Caki2 (cell line): ENCODE measurements around the gene MT1X. TPM values are rescaled to one million over a fixed set of nuclear protein-coding genes. Genes with fewer than 3 reads are reported as not detected.
"Not testable (repeated sequence)": the region's sequence is repeated elsewhere in the genome, so short reads cannot be mapped to it uniquely, and the experiment has no call there.

Experiments
- DNase-seq: peaks from one replicate; pipeline ENCODE4 v3.0.0-alpha.2; 2015; ENCODE audit warnings: low read depth
- in situ Hi-C: cut with HindIII; loops from 2 replicates; pipeline ENCODE4 v1.10.0; 2016; ENCODE audit warnings: low sequenced_read_pairs, low pct_unique_long_range_greater_than_20kb, mixed read lengths
- total RNA-seq: library from RNA; depleted of rRNA; stranded (reverse); fragments of >200 nt; shearing (Covaris generic); gene quantifications from 2 replicates; pipeline ENCODE4 v1.2.3, GENCODE V29; 2014; ENCODE audit warnings: low replicate concordance

MT1X gene
- total RNA-seq, 1 experiment from 2014 or later, result 168 TPM

GRCh38 chr16:56672761-56673536 is 9.3 kb upstream of the MT1X start:
- DNase-seq, result no peak
- in situ Hi-C loops, result no loop called here

GRCh38 chr16:56673921-56674320 is 8.3 kb upstream of the MT1X start:
- DNase-seq, result no peak
- in situ Hi-C loops, result no loop called here

GRCh38 chr16:56674570-56674969 is 7.7 kb upstream of the MT1X start:
- in situ Hi-C loops, DNase-seq: not testable (repeated sequence)

GRCh38 chr16:56675685-56676210 is 6.5 kb upstream of the MT1X start:
- in situ Hi-C loops, result no loop called here
- no peak for DNase-seq

GRCh38 chr16:56677474-56677873 is 4.8 kb upstream of the MT1X start:
- in situ Hi-C loops, result no loop called here
- DNase-seq, result no peak

GRCh38 chr16:56679078-56679730 is 3.1 kb upstream of the MT1X start:
- in situ Hi-C loops, result no loop called here
- DNase-seq, result no peak

GRCh38 chr16:56679818-56680217 is 2.5 kb upstream of the MT1X start:
- DNase-seq, result peak; percentile 68
- in situ Hi-C loops, result no loop called here

- DNase-seq, result no peak
- in situ Hi-C loops, result no loop called here
Measured at GRCh38 chr16:56682703-56683397, 580 bp downstream of the MT1X start.

- DNase-seq, result no peak
- in situ Hi-C loops, result no loop called here
Measured at GRCh38 chr16:56683424-56684172, 1.3 kb downstream of the MT1X start.

GRCh38 chr16:56684256-56684925 is 2.1 kb downstream of the MT1X start:
- no peak for DNase-seq
- in situ Hi-C loops, result no loop called here

- no peak for DNase-seq
- in situ Hi-C loops, result no loop called here
Measured at GRCh38 chr16:56684926-56685590, 2.8 kb downstream of the MT1X start.

- DNase-seq, result no peak
- in situ Hi-C loops, result no loop called here
Measured at GRCh38 chr16:56686758-56687157, 4.5 kb downstream of the MT1X start.

- in situ Hi-C loops, result no loop called here
- DNase-seq, result no peak
Measured at GRCh38 chr16:56688762-56689161, 6.5 kb downstream of the MT1X start.

GRCh38 chr16:56689171-56689570 is 6.9 kb downstream of the MT1X start:
- no peak for DNase-seq
- in situ Hi-C loops, result no loop called here

GRCh38 chr16:56690420-56691122 is 8.3 kb downstream of the MT1X start:
- in situ Hi-C loops, result no loop called here
- DNase-seq, result no peak

GRCh38 chr16:56691885-56692284 is 9.6 kb downstream of the MT1X start:
- in situ Hi-C loops, result no loop called here
- peak; percentile 96 for DNase-seq

GRCh38 chr16:56695246-56695645 is 13.0 kb downstream of the MT1X start:
- no peak for DNase-seq
- in situ Hi-C loops, result no loop called here
